AG04450 (cell line): ENCODE results near the gene SART1. TPM values are rescaled to one million over a fixed set of nuclear protein-coding genes. Genes with fewer than 3 reads are reported as not detected.

Source experiments
- CTCF ChIA-PET: fragments of 300-600, 350-600 bp; formaldehyde crosslinking; extraction: SDS; loops from one replicate; lab custom pipeline; 2022; ENCODE audit warnings: antibody characterized with exemption, inconsistent platforms; lab: Charles Lee
- POLR2A ChIA-PET: fragments of 350-600 bp; formaldehyde crosslinking; extraction: SDS; loops from one replicate; lab custom pipeline; 2021; ENCODE audit warnings: antibody characterized with exemption, inconsistent platforms; lab: Yijun Ruan, JAX
- DNase-seq: peaks from one replicate; pipeline ENCODE4 v3.0.0-alpha.2; 2011; ENCODE audit warnings: low read depth, low spot score
- H3K27ac ChIP-seq: one replicate; pipeline ENCODE4 v1.5.1; 2012; ENCODE audit warnings: low read depth, low read length, control low read depth
- H3K27me3 ChIP-seq: one replicate; pipeline ENCODE4 v1.6.0; 2012; ENCODE audit warnings: low read length; ENCODE audit not compliant: control insufficient read depth, insufficient read depth
- H3K4me3 ChIP-seq: 2 replicates; pipeline ENCODE4 v1.5.1; 2011; ENCODE audit warnings: mild to moderate bottlenecking, low read depth, low read length, control low read depth
- H3K9me3 ChIP-seq: 2 replicates; pipeline ENCODE4 v1.5.1; 2012; ENCODE audit warnings: low read length; ENCODE audit not compliant: control insufficient read depth, insufficient read depth
- CTCF ChIP-seq: IDR thresholded peaks from 2 replicates; pipeline ENCODE4 v1.5.1; 2011; ENCODE audit warnings: low read depth, low read length, control low read depth, inconsistent platforms
- polyA plus RNA-seq: library from polyadenylated mRNA; depleted of rRNA; stranded (reverse); fragments of >200 nt; gene quantifications from 2 replicates; pipeline ENCODE4 v1.2.3, GENCODE V29; 2011

Gene SART1
- polyA plus RNA-seq, 1 experiment = 14.3 TPM

GRCh38 chr11:65979261-65979759 is 17.8 kb downstream of the SART1 start:
- Histone ChIP-seq H3K27ac (no peak overlapping the region), H3K4me3 (no peak overlapping the region), H3K27me3 (no peaks in the 10 kb centered on the region), H3K9me3 (no peaks in the 10 kb centered on the region; the same call in 1 of the 2 replicates)
- no peak for DNase-seq
- ChIA-PET CTCF (interaction anchor here (1.1 to 3.6 kb wide), 2 partner anchors 91 to 95 kb away, joined by 4 to 13 read pairs; partner anchors contain the start of gene FIBP), POLR2A (interaction anchor here (1.3 to 1.4 kb wide), 2 partner anchors 9 to 91 kb away, joined by 3 to 5 read pairs; partner anchors contain the start of gene FIBP)
- TF ChIP-seq CTCF = no peak

GRCh38 chr11:65981101-65981740 is 19.7 kb downstream of the SART1 start:
- no peak overlapping the region for H3K4me3 ChIP-seq
- no peak for TF ChIP-seq CTCF
- ChIA-PET POLR2A (interaction anchor here (0.8 kb wide), 1 partner anchor 91 kb away, joined by 3 read pairs; the partner anchor contains the start of gene CCDC85B), CTCF (interaction anchor here (1.0 kb wide), 1 partner anchor 93 kb away, joined by 3 read pairs; the partner anchor contains the start of gene FIBP)
- no peak for DNase-seq
- H3K9me3 ChIP-seq = no peaks in the 10 kb centered on the region; the same call in 1 of the 2 replicates
- H3K27me3 ChIP-seq = no peaks in the 10 kb centered on the region
- H3K27ac ChIP-seq = no peak overlapping the region

GRCh38 chr11:65981972-65982823 is 20.7 kb downstream of the SART1 start:
- CTCF ChIA-PET = interaction anchor here (0.6 to 2.6 kb wide), 3 partner anchors 84 to 94 kb away, joined by 3 to 13 read pairs (median 3); partner anchors contain the start of gene FIBP
- POLR2A ChIA-PET = interaction anchor here (0.8 kb wide), 1 partner anchor 92 kb away, joined by 3 read pairs; the partner anchor contains the start of gene CCDC85B
- TF ChIP-seq CTCF = no peak
- no peak overlapping the region for H3K27ac ChIP-seq
- no peak for DNase-seq
- no peak overlapping the region for H3K4me3 ChIP-seq
- H3K9me3 ChIP-seq = no peaks in the 10 kb centered on the region
- no peaks in the 10 kb centered on the region for H3K27me3 ChIP-seq

- Histone ChIP-seq H3K4me3 (no peak overlapping the region), H3K27ac (no peak overlapping the region), H3K27me3 (no peaks in the 10 kb centered on the region), H3K9me3 (no peaks in the 10 kb centered on the region)
- TF ChIP-seq CTCF = no peak
- ChIA-PET CTCF (interaction anchor here (0.5 to 4.1 kb wide), 6 partner anchors 11 to 111 kb away, joined by 3 to 29 read pairs (median 3); partner anchors contain the start of gene FIBP), POLR2A (no interaction called here)
- DNase-seq = no peak
Measured at GRCh38 chr11:65982824-65983588, 21.5 kb downstream of the SART1 start.
